Measurements from ENCODE around the gene IKZF4.
"Not testable (repeated sequence)": the region's sequence is repeated elsewhere in the genome, so short reads cannot be mapped to it uniquely, and the experiment has no call there.

Gene IKZF4

DNA sequence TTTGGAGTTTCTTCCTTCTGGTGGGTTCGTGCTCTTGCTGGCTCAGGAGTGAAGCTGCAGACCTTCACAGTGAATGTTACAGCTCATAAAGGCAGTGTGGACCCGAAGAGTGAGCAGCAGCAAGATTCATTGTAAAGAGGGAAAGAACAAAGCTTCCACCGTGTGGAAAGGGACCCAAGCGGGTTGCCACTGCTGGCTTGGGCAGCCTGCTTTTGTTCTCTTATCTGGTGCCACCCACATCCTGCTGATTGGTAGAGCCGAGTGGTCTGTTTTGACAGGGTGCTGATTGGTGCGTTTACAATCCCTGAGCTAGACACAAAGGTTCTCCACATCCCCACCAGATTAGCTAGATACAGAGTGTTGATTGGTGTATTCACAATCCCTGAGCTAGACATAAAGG lies 21.3 kb upstream of the IKZF4 start:
- not testable (repeated sequence) for DNase-seq (ENCODE audit: low read depth)

DNA sequence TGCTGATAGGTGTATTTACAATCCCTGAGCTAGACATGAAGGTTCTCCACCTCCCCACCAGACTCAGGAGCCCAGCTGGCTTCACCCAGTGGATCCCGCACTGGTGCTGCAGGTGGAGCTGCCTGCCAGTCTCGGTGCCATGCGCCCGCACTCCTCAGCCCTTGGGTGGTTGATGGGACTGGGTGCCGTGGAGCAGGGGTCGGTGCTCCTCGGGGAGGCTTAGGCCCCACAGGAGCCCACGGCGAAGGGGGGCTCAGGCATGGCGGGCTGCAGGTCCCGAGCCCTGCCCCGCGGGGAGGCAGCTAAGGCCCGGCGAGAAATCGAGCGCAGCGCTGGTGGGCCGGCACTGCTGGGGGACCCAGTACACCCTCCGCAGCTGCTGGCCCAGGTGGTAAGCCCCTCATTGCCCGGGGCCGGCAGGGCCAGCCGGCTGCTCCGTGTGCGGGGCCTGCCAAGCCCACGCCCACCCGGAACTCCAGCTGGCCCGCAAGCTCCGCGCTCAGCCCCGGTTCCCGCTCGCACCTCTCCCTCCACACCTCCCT lies 20.8 kb upstream of the IKZF4 start:
- DNase-seq (ENCODE audit: low read depth) = not testable (repeated sequence)

DNA sequence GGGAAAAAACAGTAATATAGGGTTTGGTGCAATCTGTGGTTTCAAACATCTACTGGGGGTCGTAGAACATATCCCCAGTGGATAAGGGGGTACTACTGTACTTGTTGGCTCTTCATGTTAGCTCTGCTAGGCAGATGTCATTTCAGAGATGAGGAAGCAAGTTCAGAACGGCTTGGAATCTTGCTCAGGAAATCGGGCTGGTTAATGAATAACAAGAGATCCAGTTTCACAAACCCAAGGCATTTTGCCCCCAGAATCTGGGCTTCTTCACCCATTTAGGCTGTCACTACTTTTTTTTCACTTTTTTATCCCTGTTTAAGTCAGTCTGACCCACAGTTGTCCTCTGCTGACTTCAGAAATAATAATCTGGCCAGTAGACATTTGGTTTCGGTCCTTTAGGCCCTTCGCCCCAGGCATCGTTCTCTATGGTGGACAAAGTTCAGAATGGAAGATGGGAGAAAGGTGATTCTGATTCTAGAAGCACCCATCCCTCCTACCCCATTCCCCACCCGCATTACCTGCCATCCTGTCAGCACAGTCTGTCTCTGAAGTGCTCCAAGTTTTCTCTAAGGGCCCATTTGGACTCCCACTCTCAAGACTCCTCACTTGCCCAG lies 19.2 kb upstream of the IKZF4 start:
- no peak for DNase-seq (ENCODE audit: low read depth)

DNA sequence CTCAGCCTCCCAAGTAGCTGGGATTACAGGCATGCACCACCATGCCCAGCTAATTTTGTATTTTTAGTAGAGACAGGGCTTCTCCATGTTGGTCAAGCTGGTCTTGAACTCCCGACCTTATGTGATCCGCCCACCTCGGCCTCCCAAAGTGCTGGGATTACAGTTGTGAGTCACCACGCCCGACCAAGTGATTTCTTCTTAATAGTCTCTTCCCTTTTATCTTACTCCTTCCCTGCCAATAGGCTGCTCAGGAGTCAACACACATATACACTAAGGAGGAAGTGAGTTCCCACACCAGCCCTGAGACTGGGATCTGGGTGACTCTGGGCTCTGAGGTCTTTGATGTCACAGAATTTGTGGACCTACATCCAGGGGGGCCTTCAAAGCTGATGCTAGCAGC lies 17.5 kb upstream of the IKZF4 start:
- not testable (repeated sequence) for DNase-seq (ENCODE audit: low read depth)

GRCh38 chr12:56004211-56004610 lies 16.6 kb upstream of the IKZF4 start:
- DNase-seq (ENCODE audit: low read depth) = no peak

DNA sequence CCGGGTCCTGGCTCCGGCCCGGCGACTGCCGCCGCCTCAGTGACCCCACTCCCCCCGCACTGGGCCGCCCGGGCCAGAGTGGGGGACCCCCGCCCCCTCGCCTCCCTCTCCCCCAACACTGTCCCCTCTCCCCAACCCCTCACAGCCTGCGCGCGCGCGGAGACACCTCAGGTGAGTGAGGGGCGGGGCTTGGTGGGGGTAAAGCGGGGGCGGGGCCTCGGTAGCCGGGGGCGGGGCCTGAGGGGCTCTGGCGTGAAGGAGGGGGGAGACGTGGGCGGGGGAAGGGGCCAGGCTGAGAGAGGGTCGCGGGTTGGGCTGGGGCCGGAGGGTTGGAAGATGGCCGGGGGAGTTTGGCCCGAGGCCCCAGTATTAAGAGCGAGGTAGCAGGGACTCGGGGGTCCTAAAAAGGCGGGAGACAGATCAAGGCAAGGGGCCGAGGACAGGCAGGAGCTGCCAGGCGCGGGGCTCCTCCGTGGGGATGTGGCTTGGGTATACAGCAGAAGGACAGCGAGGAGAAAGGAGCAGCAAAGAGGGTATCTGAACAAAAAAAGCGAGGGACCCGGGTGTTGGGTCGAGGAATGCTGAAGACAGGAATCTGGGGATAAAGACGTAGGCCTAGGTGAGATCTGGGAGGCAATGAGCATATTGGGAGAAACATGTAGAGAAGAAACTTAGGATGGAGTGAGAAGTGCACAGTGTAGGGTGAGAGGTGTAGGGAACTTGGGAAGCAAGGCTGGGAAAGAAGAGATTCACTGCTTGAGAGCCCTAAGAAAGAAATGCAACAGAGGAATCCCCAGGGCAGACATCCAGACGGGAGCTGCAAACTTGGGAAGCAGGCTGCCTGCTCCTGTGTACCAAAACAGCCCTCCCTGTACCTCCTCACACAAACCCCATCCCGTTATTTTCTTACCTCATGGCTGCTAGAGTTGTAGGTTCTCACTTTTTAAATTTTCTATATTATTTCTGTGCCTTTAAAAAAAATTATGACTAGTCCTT lies 13.0 kb upstream of the IKZF4 start:
- no peak for DNase-seq (ENCODE audit: low read depth)

- DNase-seq (ENCODE audit: low read depth) = no peak
Measured at GRCh38 chr12:56010111-56010570, 10.7 kb upstream of the IKZF4 start.

DNA sequence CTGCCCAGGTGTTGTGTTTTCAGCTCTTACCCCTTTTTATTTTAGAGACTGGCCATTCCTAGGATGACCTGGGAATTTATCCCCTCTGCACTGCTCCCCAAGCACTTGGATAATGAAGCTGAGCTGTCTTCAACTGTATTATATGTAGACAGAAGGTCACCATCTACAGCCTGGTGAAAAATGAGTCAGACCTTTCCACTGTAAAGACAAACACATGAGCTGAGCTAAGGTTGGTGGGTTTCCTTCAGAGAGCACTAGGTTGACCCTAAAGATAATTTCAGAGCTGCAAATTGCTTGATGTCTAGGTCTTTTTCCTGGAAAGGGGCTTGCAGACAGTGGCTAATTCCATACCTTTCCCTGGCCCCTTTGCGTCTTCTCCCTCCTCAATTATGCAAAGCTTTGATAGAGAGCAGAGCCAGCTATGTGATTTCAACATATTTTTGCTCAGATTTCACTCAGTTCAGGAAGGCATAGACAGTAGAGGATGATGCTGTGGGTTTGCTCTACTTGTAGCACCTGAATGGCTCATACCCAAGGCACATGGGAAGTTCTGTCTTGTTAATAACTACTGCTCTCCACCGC lies 9.2 kb upstream of the IKZF4 start:
- no peak for DNase-seq (ENCODE audit: low read depth)

DNA sequence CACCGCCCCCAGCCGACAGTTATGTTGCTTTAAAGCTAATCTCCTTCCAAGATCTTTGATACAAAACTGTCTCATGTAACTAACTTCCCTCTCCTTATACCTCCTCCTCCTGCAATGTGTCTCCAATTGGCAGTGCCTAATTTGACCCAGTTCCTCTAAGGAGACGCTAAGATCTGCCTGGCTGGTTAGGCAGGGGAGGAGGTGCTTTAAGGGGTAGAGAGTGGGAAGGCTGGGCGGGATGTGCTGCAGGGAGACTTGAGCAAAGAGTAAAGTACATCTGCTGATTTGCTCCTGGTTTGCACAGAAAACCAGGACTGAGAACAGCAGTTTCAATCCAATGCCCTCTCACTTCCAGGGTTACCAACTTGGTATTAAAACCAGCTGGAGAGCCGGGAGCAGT lies 7.4 kb upstream of the IKZF4 start:
- DNase-seq (ENCODE audit: low read depth) = no peak

- DNase-seq (ENCODE audit: low read depth) = no peak
Measured at GRCh38 chr12:56014205-56014604, 6.6 kb upstream of the IKZF4 start.

DNA sequence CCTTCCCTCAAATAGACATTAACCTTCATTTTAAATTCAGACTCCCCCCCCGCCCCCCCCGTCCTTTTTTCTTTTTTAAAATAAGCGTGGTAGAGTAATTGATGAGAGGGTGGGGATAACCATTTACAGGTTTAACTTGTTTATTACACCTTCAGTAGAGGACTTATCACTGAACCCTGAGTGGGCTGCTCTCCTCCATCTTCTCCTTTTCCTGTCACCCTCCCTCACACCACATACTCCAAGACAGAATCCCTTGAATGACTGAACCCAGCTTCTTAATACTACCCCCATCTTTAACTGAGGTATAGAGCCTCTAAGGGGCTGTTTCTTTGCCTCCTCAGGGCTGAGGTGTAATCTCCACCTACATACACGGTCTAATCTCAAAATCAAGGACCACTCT lies 3.7 kb upstream of the IKZF4 start:
- DNase-seq (ENCODE audit: low read depth) = no peak

DNA sequence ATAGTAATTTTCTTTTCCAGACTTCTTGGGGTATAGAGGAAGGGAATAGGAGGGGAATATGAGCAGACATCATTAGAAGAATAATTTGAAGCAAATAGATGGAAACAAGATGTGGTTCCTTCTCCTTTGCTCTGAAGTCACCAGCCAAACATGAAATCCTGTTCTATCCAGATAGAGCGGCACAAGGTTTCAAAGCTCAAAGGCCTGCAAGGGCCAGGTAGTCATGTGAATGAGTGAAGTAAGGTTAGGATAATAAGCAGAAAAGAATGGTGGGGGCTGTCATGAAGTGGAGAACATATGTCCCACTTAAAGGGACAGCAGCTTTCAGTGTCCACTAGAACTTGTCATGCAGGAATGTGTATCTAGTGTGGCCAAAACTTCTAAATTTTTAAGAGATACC lies 2.5 kb upstream of the IKZF4 start:
- no peak for DNase-seq (ENCODE audit: low read depth)

DNA sequence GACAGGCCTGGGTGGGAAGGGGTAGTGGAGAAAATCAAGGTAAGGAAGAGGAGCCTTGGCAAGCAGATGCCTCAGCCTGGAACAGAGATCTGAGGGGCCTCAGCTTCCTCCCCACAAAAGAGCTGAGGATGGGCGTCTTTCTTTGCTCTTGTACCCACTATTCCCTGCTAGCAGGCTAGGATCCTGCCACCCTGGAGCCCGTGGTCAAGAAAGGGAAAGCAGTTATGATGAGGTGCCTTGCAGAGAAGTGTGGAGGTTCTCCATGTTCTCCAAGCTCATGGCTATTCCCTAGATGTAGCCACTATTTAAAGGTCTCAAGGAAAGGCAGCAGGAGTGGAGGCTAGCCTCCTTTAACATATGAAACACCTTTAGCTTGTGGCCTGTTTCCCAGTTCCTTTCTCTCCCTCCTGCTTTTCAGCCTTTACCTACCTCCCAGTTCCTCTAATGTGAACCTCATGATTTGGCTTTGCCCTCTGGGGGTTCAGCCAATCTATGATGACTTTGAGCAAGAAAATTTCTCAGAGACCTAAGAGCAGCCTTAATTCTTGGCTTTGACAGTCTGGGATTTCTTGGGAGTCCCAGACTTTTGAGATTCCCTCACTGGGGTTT lies 1.1 kb downstream of the IKZF4 start:
- no peak for DNase-seq (ENCODE audit: low read depth)

DNA sequence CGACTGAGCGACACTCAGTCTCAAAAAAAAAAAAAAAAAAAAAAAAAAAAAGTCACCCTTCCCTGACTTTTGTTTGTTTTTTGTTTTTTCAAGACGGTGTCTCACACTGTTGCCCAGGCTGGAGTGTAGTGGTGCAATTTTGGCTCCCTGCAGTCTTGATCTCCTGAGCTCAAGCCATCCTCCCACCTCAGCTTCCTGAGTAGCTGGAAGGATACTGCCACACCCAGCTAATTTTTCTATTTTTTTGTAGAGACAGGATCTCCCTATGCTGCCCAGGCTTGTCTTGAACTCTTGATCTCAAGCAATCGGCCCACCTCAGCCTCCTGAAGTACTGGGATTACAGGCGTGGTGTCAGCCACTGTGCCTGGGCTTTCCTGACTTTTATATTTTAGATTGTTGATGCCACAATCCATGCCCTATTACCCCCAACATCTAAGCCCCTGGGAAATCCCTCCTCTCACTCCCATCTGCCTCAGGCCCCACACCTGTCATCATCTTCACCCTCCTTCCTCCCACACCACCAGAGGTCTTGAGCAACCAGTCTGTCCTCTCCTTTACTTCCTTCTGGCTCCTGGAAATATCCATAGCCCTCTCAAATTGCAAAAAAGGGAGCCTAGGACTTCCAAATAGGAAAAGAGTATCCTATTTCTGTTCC lies 7.8 kb downstream of the IKZF4 start:
- DNase-seq (ENCODE audit: low read depth) = no peak

- no peak for DNase-seq (ENCODE audit: low read depth)
Measured at GRCh38 chr12:56029166-56029519, 8.3 kb downstream of the IKZF4 start.

- peak; percentile 47 for DNase-seq (ENCODE audit: low read depth)
Measured at GRCh38 chr12:56029666-56030293, 8.9 kb downstream of the IKZF4 start.

DNA sequence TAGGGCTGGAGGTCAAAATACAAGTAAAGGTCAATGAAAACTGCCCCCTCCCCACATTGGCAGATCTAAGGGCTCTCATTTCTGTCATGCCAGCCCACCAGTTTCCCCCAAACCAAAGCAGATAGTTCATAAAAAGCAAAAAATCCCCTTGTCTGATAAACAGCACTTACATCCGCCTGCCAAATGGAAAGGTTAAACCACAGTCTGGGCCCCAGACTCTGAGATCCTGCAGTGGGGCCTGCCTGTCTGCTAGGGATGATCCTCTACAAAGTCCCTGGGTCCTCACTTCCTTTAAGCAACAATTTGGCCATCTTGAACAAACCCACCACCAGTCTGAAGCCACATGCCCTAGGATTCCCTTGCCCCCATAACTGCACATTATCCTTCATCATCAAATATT lies 11.1 kb downstream of the IKZF4 start:
- no peak for DNase-seq (ENCODE audit: low read depth)

GRCh38 chr12:56034586-56035332 lies 13.9 kb downstream of the IKZF4 start:
- no peak for DNase-seq (ENCODE audit: low read depth)

DNA sequence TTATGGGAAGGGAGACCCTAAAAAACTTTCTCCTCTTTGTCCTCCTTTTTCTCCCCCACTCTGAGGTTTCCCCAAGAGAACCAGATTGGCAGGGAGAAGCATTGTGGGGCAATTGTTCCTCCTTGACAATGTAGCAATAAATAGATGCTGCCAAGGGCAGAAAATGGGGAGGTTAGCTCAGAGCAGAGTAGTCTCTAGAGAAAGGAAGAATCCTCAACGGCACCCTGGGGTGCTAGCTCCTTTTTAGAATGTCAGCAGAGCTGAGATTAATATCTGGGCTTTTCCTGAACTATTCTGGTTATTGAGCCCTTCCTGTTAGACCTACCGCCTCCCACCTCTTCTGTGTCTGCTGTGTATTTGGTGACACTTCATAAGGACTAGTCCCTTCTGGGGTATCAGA lies 16.3 kb downstream of the IKZF4 start:
- no peak for DNase-seq (ENCODE audit: low read depth)

- no peak for DNase-seq (ENCODE audit: low read depth)
Measured at GRCh38 chr12:56038022-56038655, 17.3 kb downstream of the IKZF4 start.

All from fibroblast of the conjunctiva (primary cell).